ENCODE results near the gene DAPK2.

Gene DAPK2

GRCh38 chr15:63861946-63862517 is 184.3 kb downstream of the DAPK2 start:
- DNase-seq (ENCODE audit: low spot score), result no peak

GRCh38 chr15:63860555-63860954 is 185.7 kb downstream of the DAPK2 start:
- DNase-seq (ENCODE audit: low spot score), result no peak

DNA sequence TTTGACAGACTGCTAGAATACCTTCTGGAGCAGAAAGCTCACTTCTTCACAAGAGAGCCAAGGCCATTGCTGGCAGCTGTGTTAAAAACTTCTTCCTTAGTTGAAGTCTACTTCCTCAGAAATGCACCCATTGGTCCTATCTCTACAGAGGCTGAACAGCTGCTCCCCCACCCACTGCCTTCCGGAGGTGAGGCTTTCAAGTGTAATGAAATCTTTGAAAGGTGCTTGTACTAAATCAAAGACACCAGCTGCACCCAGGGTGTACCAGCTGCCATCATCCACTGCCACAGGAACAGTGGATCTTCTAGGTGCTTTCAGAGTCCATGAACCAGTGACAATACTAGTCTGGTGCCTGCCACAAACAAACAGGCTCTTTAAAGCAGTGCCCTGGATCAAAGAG is 186.1 kb downstream of the DAPK2 start:
- no peak for DNase-seq (ENCODE audit: low spot score)

DNA sequence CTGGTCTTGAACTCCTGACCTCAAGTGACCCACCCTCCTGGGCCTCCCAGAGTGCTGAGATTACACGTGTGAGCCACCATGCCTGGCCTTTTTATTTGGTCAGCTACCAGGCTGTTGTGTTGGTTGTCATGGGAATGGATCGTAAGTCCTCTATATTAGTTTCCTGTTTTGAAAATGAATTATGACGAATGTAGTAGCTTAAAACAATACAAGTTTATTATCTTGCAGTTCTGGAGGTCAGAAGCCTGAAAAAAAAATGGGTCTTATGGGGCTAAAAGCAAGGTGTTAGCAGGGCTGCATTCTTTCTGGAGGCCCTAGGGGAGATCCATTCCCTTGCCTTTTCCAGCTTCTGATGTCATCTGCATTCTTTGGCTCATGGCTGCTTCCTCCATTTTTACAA is 187.4 kb downstream of the DAPK2 start:
- no peak for DNase-seq (ENCODE audit: low spot score)

DNA sequence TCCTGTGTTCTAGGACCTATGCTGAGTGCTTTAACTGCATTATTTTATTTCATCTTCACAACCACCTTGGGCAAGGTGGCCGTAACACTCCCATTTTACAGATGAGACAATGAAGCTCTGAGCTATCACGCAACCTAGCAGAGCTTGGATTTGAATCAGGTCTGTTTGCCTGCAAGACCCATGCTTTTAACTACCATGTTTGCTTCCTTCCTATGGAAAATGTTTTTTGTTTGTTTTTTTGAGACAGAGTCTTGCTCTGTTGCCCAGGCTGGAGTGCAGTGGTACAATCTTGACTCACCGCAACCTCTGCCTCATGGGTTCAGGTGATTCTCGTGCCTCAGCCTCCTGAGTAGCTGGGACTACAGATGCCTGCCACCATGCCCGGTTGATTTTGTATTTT is 187.8 kb downstream of the DAPK2 start:
- no peak for DNase-seq (ENCODE audit: low spot score)

- DNase-seq (ENCODE audit: low spot score), result no peak
These were observed 188.8 kb downstream of the DAPK2 start for GRCh38 chr15:63857461-63857856.

All from AG08395 (cell line).